HEK293 (cell line): Measurements from ENCODE around the gene CYTH3.

Experiments used
- AEBP2 ChIP-seq: fragments of 450-650 bp; formaldehyde crosslinking; IDR thresholded peaks from 2 replicates; pipeline ENCODE4 v1.5.1; 2016; ENCODE audit warnings: missing biosample characterization, missing genetic modification characterization, borderline replicate concordance
- GLI2 ChIP-seq: fragments of 450-650 bp; formaldehyde crosslinking; IDR thresholded peaks from 2 replicates; pipeline ENCODE4; 2017; ENCODE audit warnings: missing biosample characterization, missing genetic modification characterization, low read depth, borderline replicate concordance
- KLF8 ChIP-seq: fragments of 450-650 bp; formaldehyde crosslinking; IDR thresholded peaks from 2 replicates; pipeline ENCODE4 v1.5.1; 2016; ENCODE audit warnings: missing biosample characterization, missing genetic modification characterization
- SCRT2 ChIP-seq: fragments of 450-650 bp; formaldehyde crosslinking; IDR thresholded peaks from 2 replicates; pipeline ENCODE4 v1.5.1; 2016; ENCODE audit warnings: missing biosample characterization, missing genetic modification characterization
- SETDB1 ChIP-seq: IDR thresholded peaks from one replicate; pipeline ENCODE4 v1.6.1; 2017; ENCODE audit warnings: mild to moderate bottlenecking, low read length, moderate library complexity, mixed read lengths; ENCODE audit not compliant: insufficient read length
- SP2 ChIP-seq: fragments of 450-650 bp; formaldehyde crosslinking; IDR thresholded peaks from 2 replicates; pipeline ENCODE4 v1.5.1; 2016; ENCODE audit warnings: missing biosample characterization, missing genetic modification characterization
- SP7 ChIP-seq: fragments of 450-650 bp; formaldehyde crosslinking; IDR thresholded peaks from 2 replicates; pipeline ENCODE4 v1.5.1; 2016; ENCODE audit warnings: missing biosample characterization, missing genetic modification characterization
- TRIM28 ChIP-seq: IDR thresholded peaks from 2 replicates; pipeline ENCODE4 v1.6.1; 2011; ENCODE audit warnings: low read length, control low read depth, borderline replicate concordance
- ZBTB8A ChIP-seq: fragments of 450-650 bp; formaldehyde crosslinking; IDR thresholded peaks from 2 replicates; pipeline ENCODE4 v1.5.1; 2016; ENCODE audit warnings: missing biosample characterization, missing genetic modification characterization
- ZFP37 ChIP-seq: fragments of 450-650 bp; formaldehyde crosslinking; IDR thresholded peaks from 2 replicates; pipeline ENCODE4 v1.5.1; 2016; ENCODE audit warnings: missing biosample characterization, missing genetic modification characterization
- ZNF112 ChIP-seq: fragments of 450-650 bp; formaldehyde crosslinking; IDR thresholded peaks from 2 replicates; pipeline ENCODE4 v1.5.0; 2017; ENCODE audit warnings: missing biosample characterization, missing genetic modification characterization
- ZNF155 ChIP-seq: fragments of 450-650 bp; formaldehyde crosslinking; IDR thresholded peaks from 2 replicates; pipeline ENCODE4 v1.5.1; 2016; ENCODE audit warnings: missing biosample characterization, missing genetic modification characterization
- ZNF169 ChIP-seq: fragments of 450-650 bp; formaldehyde crosslinking; IDR thresholded peaks from 2 replicates; pipeline ENCODE4 v1.5.1; 2016; ENCODE audit warnings: missing biosample characterization, missing genetic modification characterization
- ZNF184 ChIP-seq: fragments of 450-650 bp; IDR thresholded peaks from 2 replicates; pipeline ENCODE4 v1.5.1; 2018; ENCODE audit warnings: missing biosample characterization, mild to moderate bottlenecking, missing genetic modification characterization
- ZNF2 ChIP-seq: fragments of 450-650 bp; formaldehyde crosslinking; IDR thresholded peaks from 2 replicates; pipeline ENCODE4 v1.5.1; 2016; ENCODE audit warnings: missing biosample characterization, missing genetic modification characterization
- ZNF202 ChIP-seq: fragments of 450-650 bp; formaldehyde crosslinking; IDR thresholded peaks from 2 replicates; pipeline ENCODE4 v1.5.1; 2016; ENCODE audit warnings: missing biosample characterization, missing genetic modification characterization, borderline replicate concordance
- ZNF239 ChIP-seq: fragments of 450-650 bp; formaldehyde crosslinking; IDR thresholded peaks from 2 replicates; pipeline ENCODE4 v1.5.1; 2016; ENCODE audit warnings: missing biosample characterization, missing genetic modification characterization
- ZNF335 ChIP-seq: fragments of 450-650 bp; formaldehyde crosslinking; conservative IDR thresholded peaks from 2 replicates; pipeline ENCODE4 v1.5.1; 2016; ENCODE audit warnings: missing biosample characterization, missing genetic modification characterization
- ZNF350 ChIP-seq: fragments of 450-650 bp; formaldehyde crosslinking; IDR thresholded peaks from 2 replicates; pipeline ENCODE4 v1.5.0; 2017; ENCODE audit warnings: missing biosample characterization, mild to moderate bottlenecking, missing genetic modification characterization
- ZNF585B ChIP-seq: fragments of 450-650 bp; formaldehyde crosslinking; IDR thresholded peaks from 2 replicates; pipeline ENCODE4 v1.5.1; 2016; ENCODE audit warnings: missing biosample characterization, missing genetic modification characterization
- ZNF670 ChIP-seq: fragments of 450-650 bp; formaldehyde crosslinking; IDR thresholded peaks from 2 replicates; pipeline ENCODE4 v1.5.1; 2016; ENCODE audit warnings: missing biosample characterization, missing genetic modification characterization, low read depth
- ZNF707 ChIP-seq: fragments of 450-650 bp; formaldehyde crosslinking; IDR thresholded peaks from 2 replicates; pipeline ENCODE4 v1.5.1; 2016; ENCODE audit warnings: missing biosample characterization, missing genetic modification characterization
- ZNF776 ChIP-seq: fragments of 450-650 bp; formaldehyde crosslinking; IDR thresholded peaks from 2 replicates; pipeline ENCODE4 v1.5.0; 2017; ENCODE audit warnings: missing biosample characterization, missing genetic modification characterization, borderline replicate concordance
- ZNF837 ChIP-seq: fragments of 450-650 bp; formaldehyde crosslinking; IDR thresholded peaks from 2 replicates; pipeline ENCODE4 v1.5.1; 2016; ENCODE audit warnings: missing biosample characterization, missing genetic modification characterization
- ZSCAN5A ChIP-seq: fragments of 450-650 bp; formaldehyde crosslinking; IDR thresholded peaks from 2 replicates; pipeline ENCODE4 v1.5.1; 2016; ENCODE audit warnings: missing biosample characterization, missing genetic modification characterization
- TF ChIP-seq, protein P1 (sequence below): fragments of 450-650 bp; formaldehyde crosslinking; IDR thresholded peaks from 2 replicates; pipeline ENCODE4 v1.5.1; 2016; ENCODE audit warnings: missing biosample characterization, missing genetic modification characterization
- TF ChIP-seq, protein P2 (sequence below): fragments of 450-650 bp; formaldehyde crosslinking; IDR thresholded peaks from 2 replicates; pipeline ENCODE4 v1.5.1; 2016; ENCODE audit warnings: missing biosample characterization, missing genetic modification characterization
- TF ChIP-seq, protein P3 (sequence below): fragments of 450-650 bp; formaldehyde crosslinking; IDR thresholded peaks from 2 replicates; pipeline ENCODE4 v1.5.1; 2016; ENCODE audit warnings: missing biosample characterization, missing genetic modification characterization
- TF ChIP-seq, protein P4 (sequence below): fragments of 450-650 bp; formaldehyde crosslinking; IDR thresholded peaks from 2 replicates; pipeline ENCODE4 v1.5.1; 2016; ENCODE audit warnings: missing biosample characterization, missing genetic modification characterization

The CYTH3 gene

GRCh38 chr7:6271694-6272440 lies 557 bp downstream of the CYTH3 start (continued):
- TF ChIP-seq, protein P1, sequence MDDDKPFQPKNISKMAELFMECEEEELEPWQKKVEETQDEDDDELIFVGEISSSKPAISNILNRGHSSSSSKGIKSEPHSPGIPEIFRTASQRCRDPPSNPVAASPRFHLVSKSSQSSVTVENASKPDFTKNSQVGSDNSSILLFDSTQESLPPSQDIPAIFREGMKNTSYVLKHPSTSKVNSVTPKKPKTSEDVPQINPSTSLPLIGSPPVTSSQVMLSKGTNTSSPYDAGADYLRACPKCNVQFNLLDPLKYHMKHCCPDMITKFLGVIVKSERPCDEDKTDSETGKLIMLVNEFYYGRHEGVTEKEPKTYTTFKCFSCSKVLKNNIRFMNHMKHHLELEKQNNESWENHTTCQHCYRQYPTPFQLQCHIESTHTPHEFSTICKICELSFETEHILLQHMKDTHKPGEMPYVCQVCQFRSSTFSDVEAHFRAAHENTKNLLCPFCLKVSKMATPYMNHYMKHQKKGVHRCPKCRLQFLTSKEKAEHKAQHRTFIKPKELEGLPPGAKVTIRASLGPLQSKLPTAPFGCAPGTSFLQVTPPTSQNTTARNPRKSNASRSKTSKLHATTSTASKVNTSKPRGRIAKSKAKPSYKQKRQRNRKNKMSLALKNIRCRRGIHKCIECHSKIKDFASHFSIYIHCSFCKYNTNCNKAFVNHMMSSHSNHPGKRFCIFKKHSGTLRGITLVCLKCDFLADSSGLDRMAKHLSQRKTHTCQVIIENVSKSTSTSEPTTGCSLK (tag by site-specific recombination): no peak
- no peak for TF ChIP-seq ZNF335 (tag by site-specific recombination)
- TF ChIP-seq SCRT2 (tag by site-specific recombination): no peak
- no peak for TF ChIP-seq ZNF184 (tag by site-specific recombination)
- peak; percentile 22; the same call in 1 of the 2 replicates for TF ChIP-seq SP2 (tag by site-specific recombination)
- TF ChIP-seq GLI2 (tag by site-specific recombination): no peak
- no peak for TF ChIP-seq TRIM28
- no peak for TF ChIP-seq ZNF585B (tag by site-specific recombination)
- TF ChIP-seq, protein P2, sequence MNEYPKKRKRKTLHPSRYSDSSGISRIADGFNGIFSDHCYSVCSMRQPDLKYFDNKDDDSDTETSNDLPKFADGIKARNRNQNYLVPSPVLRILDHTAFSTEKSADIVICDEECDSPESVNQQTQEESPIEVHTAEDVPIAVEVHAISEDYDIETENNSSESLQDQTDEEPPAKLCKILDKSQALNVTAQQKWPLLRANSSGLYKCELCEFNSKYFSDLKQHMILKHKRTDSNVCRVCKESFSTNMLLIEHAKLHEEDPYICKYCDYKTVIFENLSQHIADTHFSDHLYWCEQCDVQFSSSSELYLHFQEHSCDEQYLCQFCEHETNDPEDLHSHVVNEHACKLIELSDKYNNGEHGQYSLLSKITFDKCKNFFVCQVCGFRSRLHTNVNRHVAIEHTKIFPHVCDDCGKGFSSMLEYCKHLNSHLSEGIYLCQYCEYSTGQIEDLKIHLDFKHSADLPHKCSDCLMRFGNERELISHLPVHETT (tag by site-specific recombination): no peak
- TF ChIP-seq ZNF112 (tag by site-specific recombination): no peak
- TF ChIP-seq ZFP37 (tag by site-specific recombination): no peak
- TF ChIP-seq, protein P3, sequence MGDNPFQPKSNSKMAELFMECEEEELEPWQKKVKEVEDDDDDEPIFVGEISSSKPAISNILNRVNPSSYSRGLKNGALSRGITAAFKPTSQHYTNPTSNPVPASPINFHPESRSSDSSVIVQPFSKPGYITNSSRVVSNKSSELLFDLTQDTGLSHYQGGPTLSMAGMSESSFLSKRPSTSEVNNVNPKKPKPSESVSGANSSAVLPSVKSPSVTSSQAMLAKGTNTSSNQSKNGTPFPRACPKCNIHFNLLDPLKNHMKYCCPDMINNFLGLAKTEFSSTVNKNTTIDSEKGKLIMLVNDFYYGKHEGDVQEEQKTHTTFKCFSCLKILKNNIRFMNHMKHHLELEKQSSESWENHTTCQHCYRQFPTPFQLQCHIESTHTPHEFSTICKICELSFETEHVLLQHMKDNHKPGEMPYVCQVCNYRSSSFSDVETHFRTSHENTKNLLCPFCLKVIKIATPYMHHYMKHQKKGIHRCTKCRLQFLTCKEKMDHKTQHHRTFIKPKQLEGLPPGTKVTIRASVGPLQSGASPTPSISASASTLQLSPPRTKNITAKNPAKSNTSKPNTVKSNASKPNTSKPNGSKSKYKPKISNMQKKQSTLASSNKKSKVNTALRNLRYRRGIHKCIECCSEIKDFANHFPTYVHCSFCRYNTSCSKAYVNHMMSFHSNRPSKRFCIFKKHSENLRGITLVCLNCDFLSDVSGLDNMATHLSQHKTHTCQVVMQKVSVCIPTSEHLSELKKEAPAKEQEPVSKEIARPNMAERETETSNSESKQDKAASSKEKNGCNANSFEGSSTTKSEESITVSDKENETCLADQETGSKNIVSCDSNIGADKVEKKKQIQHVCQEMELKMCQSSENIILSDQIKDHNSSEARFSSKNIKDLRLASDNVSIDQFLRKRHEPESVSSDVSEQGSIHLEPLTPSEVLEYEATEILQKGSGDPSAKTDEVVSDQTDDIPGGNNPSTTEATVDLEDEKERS (tag by site-specific recombination): no peak
- no peak for TF ChIP-seq ZNF202 (tag by site-specific recombination)
- TF ChIP-seq, protein P4, sequence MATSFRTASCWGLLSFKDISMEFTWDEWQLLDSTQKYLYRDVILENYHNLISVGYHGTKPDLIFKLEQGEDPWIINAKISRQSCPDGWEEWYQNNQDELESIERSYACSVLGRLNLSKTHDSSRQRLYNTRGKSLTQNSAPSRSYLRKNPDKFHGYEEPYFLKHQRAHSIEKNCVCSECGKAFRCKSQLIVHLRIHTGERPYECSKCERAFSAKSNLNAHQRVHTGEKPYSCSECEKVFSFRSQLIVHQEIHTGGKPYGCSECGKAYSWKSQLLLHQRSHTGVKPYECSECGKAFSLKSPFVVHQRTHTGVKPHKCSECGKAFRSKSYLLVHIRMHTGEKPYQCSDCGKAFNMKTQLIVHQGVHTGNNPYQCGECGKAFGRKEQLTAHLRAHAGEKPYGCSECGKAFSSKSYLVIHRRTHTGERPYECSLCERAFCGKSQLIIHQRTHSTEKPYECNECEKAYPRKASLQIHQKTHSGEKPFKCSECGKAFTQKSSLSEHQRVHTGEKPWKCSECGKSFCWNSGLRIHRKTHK (tag by site-specific recombination): no peak
- TF ChIP-seq ZNF169 (tag by site-specific recombination): no peak
- no peak for TF ChIP-seq ZNF837 (tag by site-specific recombination)
- TF ChIP-seq SP7 (tag by site-specific recombination): no peak
- TF ChIP-seq ZNF707 (tag by site-specific recombination): no peak
- TF ChIP-seq ZNF239 (tag by site-specific recombination): no peak
- TF ChIP-seq SETDB1: no peak
- no peak; the same call in 1 of the 2 replicates for TF ChIP-seq ZNF2 (tag by site-specific recombination)
- TF ChIP-seq ZSCAN5A (tag by site-specific recombination): no peak
- no peak for TF ChIP-seq ZNF670 (tag by site-specific recombination)
- peak; percentile 90 for TF ChIP-seq ZBTB8A
- 0 out of 2 replicates have a peak, but pooled peaks have one; percentile 8 for TF ChIP-seq KLF8 (tag by site-specific recombination)
- no peak for TF ChIP-seq ZNF350
- no peak for TF ChIP-seq ZNF155 (tag by site-specific recombination)
- TF ChIP-seq AEBP2 (tag by site-specific recombination): no peak
- TF ChIP-seq ZNF776 (tag by site-specific recombination): no peak
